KBM-7 (cell line): Measurements from ENCODE around the gene SIK3.
A peak's percentile ranks its signal among the peaks of the same experiment; 100 is the strongest.

Experiments used
- DNase-seq: peaks from one replicate; pipeline ENCODE4 v3.0.0-alpha.2; 2015
- in situ Hi-C: fragments of 300-500 bp; cut with MboI; formaldehyde crosslinking; loops from 2 replicates; pipeline ENCODE4 v1.14.3; 2020; ENCODE audit warnings: low sequenced_read_pairs, low pct_unique_long_range_greater_than_20kb, mixed read lengths

The SIK3 gene

DNA sequence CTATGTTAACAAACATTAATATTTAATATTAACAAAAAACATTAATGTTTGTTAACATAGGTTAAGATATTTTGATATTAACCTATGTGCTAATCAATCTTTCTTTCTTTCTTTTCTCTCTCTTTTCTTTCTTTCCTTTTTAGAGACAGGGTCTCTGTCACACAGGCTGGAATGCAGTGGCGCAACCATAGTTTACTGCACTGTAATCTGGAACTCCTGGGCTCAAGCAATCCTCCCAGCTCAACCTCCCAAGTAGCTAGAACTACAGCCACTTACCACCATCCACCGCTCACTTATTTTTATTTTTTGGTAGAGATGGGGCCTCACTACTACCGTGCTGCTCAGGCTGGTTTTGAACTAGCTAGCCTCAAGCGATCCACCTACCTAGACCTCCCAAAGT lies 13.2 kb downstream of the SIK3 start:
- in situ Hi-C loops: loop anchor here (25.0 kb wide), 1 partner anchor 198 kb away; no protein-coding TSS in a partner anchor
- no peak for DNase-seq

DNA sequence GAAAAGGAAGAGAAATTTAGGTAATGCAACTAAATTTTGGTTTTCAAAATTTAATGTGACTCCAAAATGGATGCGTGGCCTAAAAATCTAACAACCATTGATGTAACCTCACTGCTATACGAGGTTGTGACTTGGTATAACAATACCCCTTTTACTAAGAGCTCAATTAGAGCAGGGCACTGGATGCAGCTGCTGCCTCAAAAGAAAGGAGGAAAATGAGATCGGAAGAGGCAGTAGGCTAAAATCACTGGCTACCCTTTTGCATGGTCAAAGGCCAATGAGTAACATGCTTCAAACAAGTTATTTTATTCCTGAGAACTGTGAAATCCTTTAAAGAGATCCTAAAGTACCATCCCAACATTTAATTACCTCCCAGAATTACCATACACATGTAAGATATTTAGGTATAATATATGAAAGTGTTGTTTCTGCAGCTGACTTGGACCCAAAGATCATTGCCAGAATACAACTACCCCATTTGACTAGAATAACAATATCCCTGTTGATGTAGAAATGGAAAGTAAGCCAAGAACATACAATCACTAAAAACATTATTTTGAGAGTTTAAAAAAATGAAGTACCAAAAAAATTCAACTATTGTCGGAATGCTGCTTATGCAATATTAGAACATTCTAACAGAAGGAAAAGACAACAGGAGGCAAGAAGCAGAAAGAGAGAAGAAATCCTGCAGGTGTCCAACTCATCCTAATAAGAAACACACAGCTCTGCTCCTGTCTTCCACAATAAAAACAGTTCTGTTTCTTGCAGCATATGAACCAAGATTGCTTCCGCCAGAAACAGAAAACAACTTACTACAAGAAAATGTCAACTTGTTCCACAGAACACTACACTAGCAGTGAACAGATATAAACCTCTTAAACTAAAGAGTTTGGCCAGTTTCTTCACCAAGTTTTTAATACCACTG lies 15.0 kb downstream of the SIK3 start:
- DNase-seq: no peak
- in situ Hi-C loops: loop anchor here (25.0 kb wide), 1 partner anchor 196 kb away; no protein-coding TSS in a partner anchor

DNA sequence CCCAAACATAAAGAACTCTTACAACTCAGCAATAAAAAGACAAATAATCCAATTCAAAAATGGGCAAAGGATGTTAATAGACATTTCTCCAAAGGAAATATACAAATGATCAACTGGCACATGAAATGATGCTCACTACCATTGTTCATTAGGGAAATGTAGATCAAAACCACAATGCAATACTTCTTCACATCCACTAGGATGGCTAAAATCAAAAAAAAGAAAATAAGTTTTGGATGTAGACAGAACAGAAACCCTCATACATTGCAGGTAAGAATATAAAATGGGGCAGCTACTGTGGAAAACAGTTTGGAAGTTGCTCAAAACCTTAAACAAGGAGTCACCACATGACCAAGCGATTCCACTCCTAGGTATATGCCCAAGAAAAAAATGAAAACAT lies 16.3 kb downstream of the SIK3 start:
- in situ Hi-C loops: loop anchor here (25.0 kb wide), 1 partner anchor 195 kb away; no protein-coding TSS in a partner anchor

DNA sequence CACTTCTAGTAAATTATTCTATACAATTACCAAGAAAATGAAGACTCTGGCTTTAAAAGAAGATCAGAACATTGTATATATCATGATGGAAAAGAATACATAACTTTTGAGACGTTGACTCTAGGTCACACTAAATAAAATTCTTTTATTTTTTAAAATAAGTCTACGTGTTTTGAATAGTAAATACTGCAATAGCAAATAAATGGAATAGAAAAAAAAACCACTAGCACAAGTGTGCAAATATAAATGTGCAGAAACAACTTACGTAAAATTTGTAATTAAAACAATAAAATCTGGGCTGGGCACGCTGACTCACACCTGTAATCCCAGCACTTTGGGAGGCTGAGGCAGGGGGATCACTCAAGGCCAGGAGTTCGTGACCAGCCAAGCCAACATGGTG lies 17.9 kb downstream of the SIK3 start:
- in situ Hi-C loops: loop anchor here (25.0 kb wide), 1 partner anchor 193 kb away; no protein-coding TSS in a partner anchor
- no peak for DNase-seq

More for the DNA sequence above, 16.3 kb downstream of the SIK3 start:
- no peak for DNase-seq

DNA sequence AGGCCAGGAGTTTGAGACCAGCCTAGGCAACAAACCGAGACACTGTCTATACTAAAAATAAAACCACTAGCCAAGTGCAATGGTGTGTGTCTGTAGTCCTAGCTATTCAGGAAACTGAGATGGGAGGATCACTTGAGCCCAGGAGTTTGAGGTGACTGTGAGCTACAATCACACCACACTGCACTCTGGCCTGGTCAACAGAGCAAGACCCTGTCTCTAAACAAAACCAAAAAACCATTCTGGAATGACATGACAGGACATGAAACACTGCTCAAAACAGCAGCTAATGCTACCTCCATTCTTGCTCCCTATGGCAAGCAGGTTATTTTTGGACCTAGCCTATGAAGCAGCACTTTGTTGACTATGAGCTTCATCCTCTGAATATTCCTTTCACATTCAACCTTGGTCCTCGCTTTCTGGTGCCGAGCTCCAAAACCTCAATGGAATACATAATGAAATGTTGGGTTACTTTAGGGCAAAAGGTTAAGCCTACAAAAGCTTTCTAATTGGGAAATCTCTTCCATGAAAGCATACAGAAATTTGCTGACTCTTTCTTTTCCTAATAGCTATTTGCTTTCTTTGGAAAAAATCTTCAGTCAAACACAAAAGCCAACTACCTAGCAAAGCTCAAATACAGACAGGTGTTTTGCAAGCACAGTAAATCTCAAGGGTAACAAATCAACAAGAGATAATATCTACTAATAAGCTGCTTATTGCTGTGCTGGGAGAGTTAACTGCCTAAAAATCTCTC lies 21.1 kb downstream of the SIK3 start:
- DNase-seq: no peak
- in situ Hi-C loops: loop anchor here (25.0 kb wide), 1 partner anchor 190 kb away; no protein-coding TSS in a partner anchor

DNA sequence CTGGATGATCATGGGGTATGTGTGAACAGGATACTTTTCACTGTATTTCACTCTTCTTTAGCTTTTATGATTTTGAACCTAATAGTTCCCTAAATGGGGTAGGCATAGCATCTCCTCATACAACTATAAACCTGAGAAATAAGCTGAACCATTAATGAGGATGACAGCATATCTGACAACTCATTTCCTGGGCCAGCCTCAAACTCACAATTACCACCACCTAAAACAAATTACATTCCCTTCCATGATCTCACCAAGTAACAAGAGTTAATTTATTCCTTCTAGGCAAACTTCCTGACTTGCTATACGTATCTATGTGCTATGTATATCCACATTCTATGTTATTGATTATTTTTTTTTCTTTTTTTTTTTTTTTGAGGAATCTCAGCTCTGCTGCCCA lies 23.0 kb downstream of the SIK3 start:
- in situ Hi-C loops: loop anchor here (25.0 kb wide), 1 partner anchor 188 kb away; no protein-coding TSS in a partner anchor
- no peak for DNase-seq

DNA sequence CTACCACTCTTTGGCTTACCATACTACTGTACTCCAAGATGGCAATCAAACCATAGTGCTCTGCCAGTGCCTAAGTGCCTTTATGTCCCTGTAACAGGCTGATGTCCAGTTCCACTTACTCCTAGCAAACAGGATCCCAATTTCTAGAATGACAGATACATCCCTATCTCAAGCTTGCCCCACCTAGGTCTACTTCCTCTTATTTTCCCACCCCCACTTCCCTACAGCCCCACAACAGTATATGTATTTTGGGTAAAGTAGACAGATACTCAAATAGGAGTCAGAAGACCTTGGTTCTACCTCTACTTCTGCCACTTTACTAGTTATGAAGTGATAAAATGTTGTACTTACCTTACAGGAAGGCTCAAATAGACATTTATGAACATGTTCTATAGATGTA lies 24.1 kb downstream of the SIK3 start:
- in situ Hi-C loops: no loop called here
- peak; percentile 69 for DNase-seq

DNA sequence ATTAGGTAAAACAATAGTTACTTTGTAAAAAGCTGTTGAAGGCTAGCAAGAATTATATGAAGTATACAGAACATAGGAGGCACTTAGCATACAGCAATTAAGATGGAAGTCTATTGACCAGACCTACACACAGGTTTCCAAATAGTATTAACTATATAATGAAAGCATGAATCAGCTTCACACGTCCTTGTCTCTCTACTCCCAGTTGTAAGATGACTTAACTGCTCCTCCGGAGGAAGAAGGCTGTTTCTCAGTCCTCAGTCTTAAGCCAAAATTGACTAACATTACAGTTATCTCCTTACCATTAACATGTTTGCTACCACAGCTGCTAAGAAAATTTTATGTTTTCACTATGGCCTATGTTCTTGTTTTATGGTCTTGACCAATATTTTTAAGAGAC lies 24.7 kb downstream of the SIK3 start:
- in situ Hi-C loops: no loop called here
- no peak for DNase-seq

DNA sequence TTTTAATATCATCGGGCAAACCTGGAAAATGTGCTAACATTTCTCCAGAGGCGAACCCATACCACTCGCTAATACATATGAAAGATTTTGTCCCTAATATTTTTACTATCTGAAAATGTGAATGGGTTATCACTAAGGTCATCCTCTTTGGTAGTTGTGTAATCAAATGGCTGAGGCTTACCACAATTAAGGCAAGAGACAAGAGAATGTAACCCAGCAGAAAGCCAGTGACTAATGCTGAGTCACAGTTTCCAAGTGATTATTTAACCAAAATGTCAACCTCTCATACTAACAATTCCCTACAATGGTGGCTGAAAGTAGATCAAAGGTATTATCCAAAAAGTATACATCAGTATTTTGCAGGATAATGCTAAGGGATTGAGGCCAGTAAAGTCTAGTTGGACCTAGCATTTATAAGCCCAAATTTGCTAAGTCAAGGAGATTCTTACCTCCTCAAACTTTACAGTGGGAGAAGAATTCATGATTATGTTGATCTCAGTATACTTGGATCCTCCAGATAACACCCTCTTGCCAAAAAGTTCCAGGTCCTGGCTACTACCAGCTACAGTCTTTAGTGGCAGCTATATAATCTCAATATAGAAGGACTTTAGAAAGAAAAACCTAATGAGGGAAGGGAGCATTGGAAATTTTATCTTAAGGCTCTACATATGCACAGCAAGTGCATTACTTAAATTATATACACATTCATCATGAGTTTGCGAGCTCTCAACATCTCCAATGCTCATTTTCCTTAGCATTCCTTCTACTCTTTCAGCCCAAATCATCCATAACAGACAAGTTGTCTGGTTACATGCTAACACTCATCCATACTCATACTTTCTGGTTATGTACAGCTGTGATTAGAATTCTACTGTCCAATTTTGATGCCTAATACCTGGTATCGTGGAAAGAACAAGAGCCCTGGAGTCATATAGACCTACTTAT lies 25.4 kb downstream of the SIK3 start:
- DNase-seq: peak; percentile 66
- in situ Hi-C loops: no loop called here

DNA sequence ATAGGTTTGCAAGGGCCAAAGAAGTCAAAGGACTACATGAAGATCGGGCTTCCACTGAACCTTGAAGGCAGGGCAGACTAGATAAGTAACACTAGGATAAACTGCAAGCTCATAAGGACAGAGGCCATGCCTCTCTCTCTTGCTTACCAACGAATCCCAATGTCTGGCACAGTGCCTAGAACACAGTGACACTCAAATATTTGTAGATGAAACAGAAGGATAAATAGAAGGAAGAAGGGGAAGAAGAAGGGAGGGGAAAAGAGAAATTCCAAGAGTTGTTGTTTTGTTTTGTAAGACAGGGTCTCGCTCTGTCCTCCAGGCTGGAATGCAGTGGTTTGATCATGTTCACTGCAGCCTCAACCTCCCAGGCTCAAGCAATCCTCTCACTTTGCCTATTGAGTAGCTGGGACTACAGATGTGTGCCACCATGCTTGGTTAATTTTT lies 26.9 kb downstream of the SIK3 start:
- in situ Hi-C loops: no loop called here
- no peak for DNase-seq

DNA sequence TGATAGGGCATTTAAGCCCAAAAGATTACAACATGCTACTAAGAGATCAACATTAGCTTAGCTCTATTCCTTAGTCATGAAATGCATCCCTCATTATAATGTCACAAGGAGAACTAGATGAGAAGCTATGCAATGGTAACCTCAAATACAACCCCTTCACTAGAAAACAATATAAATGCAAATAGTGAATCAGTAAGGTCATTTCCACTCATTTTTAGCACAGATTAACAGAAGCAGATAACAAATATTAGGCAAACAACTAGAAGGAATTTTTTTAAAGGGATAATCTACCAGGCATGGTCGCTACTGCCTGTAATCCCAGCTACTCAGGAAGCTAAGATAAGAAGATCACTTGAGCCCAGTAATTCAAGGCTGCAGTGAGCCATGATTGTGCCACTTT lies 28.2 kb downstream of the SIK3 start:
- in situ Hi-C loops: no loop called here
- DNase-seq: no peak

DNA sequence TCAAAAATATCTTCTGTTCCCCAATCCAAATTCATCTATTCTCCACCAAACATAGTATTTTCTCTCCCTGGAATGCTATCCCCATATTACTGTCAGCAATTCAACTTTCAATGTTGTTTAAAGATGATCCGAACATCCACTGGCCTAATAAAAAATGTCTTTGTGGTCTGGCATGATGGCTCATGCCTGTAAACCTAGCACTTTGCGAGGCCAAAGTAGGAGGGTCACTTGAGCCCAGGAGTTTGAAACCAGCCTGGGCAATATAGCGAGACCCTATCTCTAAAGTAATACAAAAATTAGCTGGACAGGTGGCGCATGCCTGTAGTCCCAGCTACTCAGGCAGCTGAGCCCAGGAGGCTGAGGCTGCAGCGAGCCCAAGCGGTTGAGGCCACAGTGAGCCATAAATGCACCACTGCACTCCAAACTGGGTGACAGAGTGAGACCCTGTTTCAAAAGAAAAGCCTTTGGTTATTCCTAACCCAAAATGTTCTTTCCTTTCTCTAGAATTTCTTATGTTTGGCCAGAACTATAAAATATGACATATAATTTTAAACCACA lies 29.8 kb downstream of the SIK3 start:
- DNase-seq: no peak
- in situ Hi-C loops: no loop called here

DNA sequence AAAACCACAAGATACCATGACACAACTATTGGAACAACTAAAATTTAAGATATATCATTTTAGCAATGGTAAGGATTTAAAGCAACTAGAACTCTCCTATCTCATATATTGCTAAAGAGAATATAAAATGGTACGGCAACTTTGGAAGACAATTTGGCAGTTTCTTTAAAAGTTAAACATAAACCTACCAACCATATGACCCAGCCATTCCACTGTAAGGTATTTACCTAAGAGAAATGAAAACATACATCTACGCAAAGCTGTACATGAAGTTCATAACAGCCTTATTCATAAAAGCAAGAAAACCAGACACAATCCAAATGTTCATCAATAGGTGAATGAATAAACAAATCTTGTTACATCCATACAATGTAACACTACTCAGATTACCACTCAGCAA lies 31.3 kb downstream of the SIK3 start:
- in situ Hi-C loops: no loop called here
- DNase-seq: no peak

DNA sequence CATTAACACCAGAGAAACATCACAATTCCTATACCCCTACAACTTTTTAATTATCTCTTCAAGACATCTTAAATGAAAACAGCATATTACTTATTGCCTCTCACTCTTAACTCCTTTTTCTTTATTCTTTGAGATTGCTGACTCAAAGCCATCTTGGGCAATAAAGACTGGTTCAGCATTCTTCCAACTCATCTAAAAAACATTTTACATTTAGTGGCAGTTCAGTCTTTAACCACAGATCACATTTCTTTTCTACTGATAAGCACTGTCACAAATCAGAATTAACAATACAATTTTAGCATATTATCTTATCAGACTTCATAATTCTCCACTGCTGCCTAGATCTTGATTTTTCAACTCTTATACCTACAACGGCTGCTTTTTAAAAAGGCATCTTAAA lies 34.0 kb downstream of the SIK3 start:
- in situ Hi-C loops: no loop called here
- no peak for DNase-seq

DNA sequence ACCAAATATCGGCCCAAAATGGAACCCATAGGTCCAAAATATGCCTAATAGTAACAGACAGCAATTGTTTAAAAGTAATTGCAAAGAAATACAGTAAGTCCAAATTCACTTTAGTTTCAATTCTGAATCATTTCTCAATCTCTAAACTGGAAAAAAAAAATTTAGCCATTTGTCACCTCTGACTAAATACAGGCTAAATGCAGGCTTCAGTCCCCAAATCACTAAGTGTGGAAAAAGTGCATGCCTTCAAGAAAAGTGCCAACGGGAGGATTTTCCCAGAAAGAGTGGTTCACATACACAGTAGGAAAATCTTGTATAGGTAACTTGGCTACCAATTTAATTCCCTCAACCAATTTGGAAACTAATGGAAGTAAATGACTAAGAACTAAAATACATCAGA lies 35.7 kb downstream of the SIK3 start:
- no peak for DNase-seq
- in situ Hi-C loops: no loop called here

DNA sequence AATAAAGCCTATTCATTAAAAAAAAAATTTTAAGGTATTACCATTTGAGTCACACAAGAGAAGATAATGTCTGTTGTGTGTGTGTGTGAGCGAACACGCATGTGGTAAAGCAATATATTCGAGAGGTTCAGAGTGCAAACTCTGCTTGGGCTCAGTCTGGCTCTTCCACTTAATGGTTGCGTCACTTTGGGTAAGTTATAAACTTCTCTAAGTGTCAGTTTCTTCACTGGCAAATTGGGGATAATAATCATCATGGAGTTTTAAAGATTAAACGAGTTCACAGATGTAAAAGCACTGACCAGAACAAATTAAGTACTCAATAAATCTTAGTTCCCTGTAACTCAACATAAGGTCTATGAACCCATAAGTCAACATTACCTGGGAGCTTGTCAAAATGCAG lies 37.0 kb downstream of the SIK3 start:
- in situ Hi-C loops: no loop called here
- DNase-seq: no peak

DNA sequence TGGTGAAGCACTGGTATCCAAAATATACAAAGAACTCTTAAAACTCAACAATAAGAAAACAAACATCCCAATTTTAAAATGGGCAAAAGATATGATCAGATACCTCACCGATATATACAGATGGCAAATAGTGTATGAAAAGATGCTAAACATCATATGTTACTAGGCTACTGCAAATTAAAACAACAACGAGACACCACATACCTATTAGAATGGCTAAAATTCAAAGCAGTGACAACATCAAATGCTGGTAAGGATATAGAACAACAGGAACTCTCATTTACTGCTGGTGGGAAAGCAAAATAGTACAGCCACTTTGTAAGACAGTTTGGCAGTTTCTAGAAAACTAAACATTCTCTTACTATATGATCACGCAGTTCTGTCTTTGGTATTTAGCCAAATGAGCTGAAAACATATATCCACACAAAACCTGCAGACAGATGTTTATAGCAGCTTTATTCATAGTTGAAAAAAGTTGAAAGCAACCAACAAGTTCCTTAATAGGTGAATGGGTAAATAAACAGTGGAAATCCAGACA lies 38.5 kb downstream of the SIK3 start:
- in situ Hi-C loops: no loop called here
- DNase-seq: no peak

DNA sequence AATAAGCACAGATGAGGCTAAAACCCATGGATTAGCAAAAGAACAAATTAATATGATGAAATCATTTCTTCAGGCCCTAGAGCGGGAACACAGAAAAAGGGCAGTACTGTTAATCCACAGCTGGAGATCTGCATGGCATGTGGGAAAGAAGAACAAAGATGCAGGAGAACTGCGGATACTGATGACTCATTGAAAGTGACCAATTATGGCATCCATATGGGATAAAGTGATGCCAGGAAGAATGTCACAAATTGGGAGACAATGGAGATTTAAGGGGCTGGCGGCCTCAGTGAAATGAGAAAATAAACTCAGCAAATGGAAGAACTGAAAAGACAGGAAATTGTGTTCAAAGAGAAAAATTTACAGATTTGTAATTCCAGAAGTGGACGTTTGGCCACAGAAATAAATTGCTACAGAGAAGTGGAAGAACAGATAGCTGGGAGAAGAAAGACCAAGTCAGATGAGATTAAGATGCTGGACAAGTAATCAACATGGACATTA lies 39.4 kb downstream of the SIK3 start:
- no peak for DNase-seq

More for the DNA sequence above, 39.4 kb downstream of the SIK3 start:
- in situ Hi-C loops: no loop called here
